Uterus (tissue), 4 donors: ENCODE measurements around the gene HS6ST3. TPM values are rescaled to one million over a fixed set of nuclear protein-coding genes. Genes with fewer than 3 reads are reported as not detected.

Experiments used
- DNase-seq, 2 donors: peaks; one replicate each; pipeline ENCODE4 v3.0.0-alpha.2; 2019 to 2020
- H3K27ac ChIP-seq, 2 donors: fragments of 200-600 bp; sonication (generic); 1 replicate in 1 of 2; 2 replicates in 1 of 2; pipeline ENCODE4 v1.5.1; 2016 to 2018
- H3K27me3 ChIP-seq, 2 donors: fragments of 200-600 bp; sonication (generic); one replicate each; pipeline ENCODE4 v1.5.1; 2018 to 2019; ENCODE audit warnings: control low read depth in 1 of 2
- H3K36me3 ChIP-seq, 2 donors: fragments of 200-600 bp; sonication (generic); one replicate each; pipeline ENCODE4 v1.5.1; 2019; ENCODE audit warnings: control low read depth in 1 of 2
- H3K4me1 ChIP-seq, 2 donors: fragments of 200-600 bp; sonication (generic); one replicate each; pipeline ENCODE4 v1.5.1; 2018 to 2019; ENCODE audit warnings: control low read depth in 1 of 2
- H3K4me3 ChIP-seq, 2 donors: fragments of 200-600 bp; sonication (generic); 1 replicate in 1 of 2; 2 replicates in 1 of 2; pipeline ENCODE4 v1.5.1; 2018 to 2019; ENCODE audit warnings: mild to moderate bottlenecking in 1 of 2
- H3K9me3 ChIP-seq, 2 donors: fragments of 200-600 bp; sonication (generic); one replicate each; pipeline ENCODE4 v1.5.1; 2019; ENCODE audit warnings: control low read depth in 1 of 2
- POLR2A ChIP-seq, 2 donors: fragments of 450-650 bp; IDR thresholded peaks; one replicate each; pipeline ENCODE4 v1.6.1; 2016; ENCODE audit warnings: antibody characterized with exemption in 2 of 2, mild to moderate bottlenecking in 1 of 2, moderate library complexity in 1 of 2
- intact Hi-C: fragments of 100-400 bp; cut with DNase I; formaldehyde crosslinking; loops from one replicate; pipeline ENCODE4 v1.15.1; 2023; ENCODE audit warnings: low total_unique reads
- total RNA-seq, 4 donors: library from RNA; depleted of rRNA in 3 of 4; stranded (reverse); fragments of >200 nt in 3 of 4; gene quantifications; one replicate each; pipeline versions ENCODE4 v1.1.0 to v1.2.4, GENCODE V29; 2014 to 2023
- TF ChIP-seq, protein P1 (sequence below), 4 experiments: fragments of 200-600 bp in 2 of 4; fragments of 450-650 bp in 2 of 4; sonication (generic) in 2 of 4; IDR thresholded peaks; one replicate each; pipeline ENCODE4 v1.5.1; 2016 to 2019; ENCODE audit warnings: antibody characterized with exemption in 4 of 4, mild to moderate bottlenecking in 2 of 4, moderate library complexity in 1 of 4
- donor health status: DM: yes; HTN: yes; CAD: no.

HS6ST3 gene
- total RNA-seq, 4 donors from 2014 or later: 1.3 to 8.7 (median 5.3) TPM

DNA sequence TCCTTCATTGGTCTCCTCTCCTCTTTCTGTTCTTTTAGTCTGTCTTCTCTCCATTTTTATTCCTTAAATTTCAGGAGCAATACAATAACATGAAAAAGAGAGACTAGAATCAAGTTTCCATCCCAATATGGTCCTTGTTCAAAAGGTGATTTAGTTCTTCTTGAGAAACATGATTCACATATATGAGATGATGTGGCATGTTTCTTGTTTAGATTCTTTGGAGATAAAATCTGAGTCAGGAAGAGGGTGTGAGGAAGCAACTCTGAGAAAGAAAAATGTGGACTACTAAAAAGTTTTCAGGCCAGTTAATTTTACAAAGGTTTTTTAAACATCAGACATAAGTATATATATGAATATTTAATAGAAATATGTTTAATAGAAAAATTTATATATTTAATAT is 673.0 kb downstream of the HS6ST3 start:
- Histone ChIP-seq H3K4me1 (no peaks in the 10 kb centered on the region), H3K27me3 (no peaks in the 10 kb centered on the region), H3K27ac (no peak overlapping the region), H3K36me3 (no peaks in the 10 kb centered on the region), H3K4me3 (no peak overlapping the region), H3K9me3 (no peaks in the 10 kb centered on the region)
- DNase-seq: no peak
- TF ChIP-seq, protein P1, sequence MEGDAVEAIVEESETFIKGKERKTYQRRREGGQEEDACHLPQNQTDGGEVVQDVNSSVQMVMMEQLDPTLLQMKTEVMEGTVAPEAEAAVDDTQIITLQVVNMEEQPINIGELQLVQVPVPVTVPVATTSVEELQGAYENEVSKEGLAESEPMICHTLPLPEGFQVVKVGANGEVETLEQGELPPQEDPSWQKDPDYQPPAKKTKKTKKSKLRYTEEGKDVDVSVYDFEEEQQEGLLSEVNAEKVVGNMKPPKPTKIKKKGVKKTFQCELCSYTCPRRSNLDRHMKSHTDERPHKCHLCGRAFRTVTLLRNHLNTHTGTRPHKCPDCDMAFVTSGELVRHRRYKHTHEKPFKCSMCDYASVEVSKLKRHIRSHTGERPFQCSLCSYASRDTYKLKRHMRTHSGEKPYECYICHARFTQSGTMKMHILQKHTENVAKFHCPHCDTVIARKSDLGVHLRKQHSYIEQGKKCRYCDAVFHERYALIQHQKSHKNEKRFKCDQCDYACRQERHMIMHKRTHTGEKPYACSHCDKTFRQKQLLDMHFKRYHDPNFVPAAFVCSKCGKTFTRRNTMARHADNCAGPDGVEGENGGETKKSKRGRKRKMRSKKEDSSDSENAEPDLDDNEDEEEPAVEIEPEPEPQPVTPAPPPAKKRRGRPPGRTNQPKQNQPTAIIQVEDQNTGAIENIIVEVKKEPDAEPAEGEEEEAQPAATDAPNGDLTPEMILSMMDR (IDR thresholded peaks at IDR 0.05): no peak
- TF ChIP-seq POLR2A (IDR thresholded peaks at IDR 0.05): no peak
- intact Hi-C loops: no loop called here

DNA sequence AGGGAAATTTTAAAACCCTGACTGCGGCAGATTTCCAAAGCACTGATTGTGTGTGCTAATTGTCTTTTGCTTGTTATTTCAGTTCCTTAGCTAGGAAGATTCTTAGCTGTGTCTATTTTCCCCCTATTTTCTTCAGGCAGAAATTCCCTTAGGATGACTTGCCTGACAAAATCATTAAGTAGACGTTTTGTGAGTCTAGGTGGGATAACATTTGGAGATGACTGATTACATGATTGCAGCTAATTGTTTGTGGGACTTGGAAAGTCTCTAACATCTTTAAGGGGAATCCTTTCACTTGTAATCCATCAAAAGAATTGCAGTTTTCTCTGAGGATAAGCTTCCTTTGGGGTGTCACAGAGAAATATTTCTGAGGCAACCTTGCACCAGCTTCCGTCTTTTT is 676.4 kb downstream of the HS6ST3 start:
- no peak overlapping the region for H3K27ac ChIP-seq
- no peaks in the 10 kb centered on the region for H3K9me3 ChIP-seq
- intact Hi-C loops: no loop called here
- H3K4me1 ChIP-seq: no peaks in the 10 kb centered on the region
- H3K27me3 ChIP-seq: no peaks in the 10 kb centered on the region
- no peak overlapping the region for H3K4me3 ChIP-seq
- TF ChIP-seq, protein P1 (IDR thresholded peaks at IDR 0.05): no peak
- TF ChIP-seq POLR2A (IDR thresholded peaks at IDR 0.05): no peak
- DNase-seq: no peak
- no peaks in the 10 kb centered on the region for H3K36me3 ChIP-seq

DNA sequence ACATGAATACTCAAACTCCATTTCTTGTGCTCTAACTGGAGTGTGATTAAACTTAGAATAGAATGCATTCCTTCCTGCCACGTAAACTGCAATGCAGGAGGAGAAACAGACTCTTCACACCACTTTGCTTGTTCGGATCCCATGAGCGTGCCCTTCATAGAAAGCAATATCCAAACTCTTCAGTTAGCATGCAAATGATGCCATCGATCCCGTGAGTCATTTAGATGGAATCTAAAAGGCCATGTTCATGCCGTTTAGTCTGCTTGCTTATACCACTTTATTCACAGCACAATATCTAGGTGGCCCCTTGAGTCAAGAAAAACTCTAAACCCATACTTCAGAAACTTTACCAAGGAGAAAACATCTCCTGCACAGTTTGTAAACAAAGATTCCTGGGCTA is 678.6 kb downstream of the HS6ST3 start:
- H3K36me3 ChIP-seq: no peaks in the 10 kb centered on the region
- no peak overlapping the region for H3K27ac ChIP-seq
- no peak overlapping the region for H3K4me3 ChIP-seq
- no peak for DNase-seq
- H3K27me3 ChIP-seq: no peaks in the 10 kb centered on the region
- H3K9me3 ChIP-seq: no peaks in the 10 kb centered on the region
- H3K4me1 ChIP-seq: no peaks in the 10 kb centered on the region
- intact Hi-C loops: no loop called here
- TF ChIP-seq, protein P1 (IDR thresholded peaks at IDR 0.05): no peak
- no peak for TF ChIP-seq POLR2A (IDR thresholded peaks at IDR 0.05)

DNA sequence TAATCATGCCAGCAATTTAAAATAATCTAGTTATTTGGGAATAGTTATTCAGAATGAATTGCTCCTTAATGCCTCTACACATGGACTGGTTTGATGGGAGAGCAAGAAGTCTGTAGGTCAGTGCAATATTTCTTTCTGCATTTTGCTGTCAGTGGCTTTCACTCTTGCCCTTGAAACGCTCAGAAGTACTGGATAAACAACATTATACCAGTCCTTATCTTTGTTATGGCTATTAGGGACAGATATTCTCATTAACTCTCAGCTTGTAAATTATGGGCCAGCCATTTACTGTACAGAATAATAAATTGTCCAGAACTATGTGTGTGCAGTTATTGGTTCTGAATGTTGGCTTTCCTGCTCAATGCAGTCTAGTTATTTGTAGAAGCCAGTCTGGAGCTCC is 680.0 kb downstream of the HS6ST3 start:
- H3K4me1 ChIP-seq: no peaks in the 10 kb centered on the region
- intact Hi-C loops: no loop called here
- no peak for TF ChIP-seq POLR2A (IDR thresholded peaks at IDR 0.05)
- no peak overlapping the region for H3K4me3 ChIP-seq
- H3K27me3 ChIP-seq: no peaks in the 10 kb centered on the region
- no peaks in the 10 kb centered on the region for H3K36me3 ChIP-seq
- no peak for DNase-seq
- H3K27ac ChIP-seq: no peak overlapping the region
- H3K9me3 ChIP-seq: no peaks in the 10 kb centered on the region

DNA sequence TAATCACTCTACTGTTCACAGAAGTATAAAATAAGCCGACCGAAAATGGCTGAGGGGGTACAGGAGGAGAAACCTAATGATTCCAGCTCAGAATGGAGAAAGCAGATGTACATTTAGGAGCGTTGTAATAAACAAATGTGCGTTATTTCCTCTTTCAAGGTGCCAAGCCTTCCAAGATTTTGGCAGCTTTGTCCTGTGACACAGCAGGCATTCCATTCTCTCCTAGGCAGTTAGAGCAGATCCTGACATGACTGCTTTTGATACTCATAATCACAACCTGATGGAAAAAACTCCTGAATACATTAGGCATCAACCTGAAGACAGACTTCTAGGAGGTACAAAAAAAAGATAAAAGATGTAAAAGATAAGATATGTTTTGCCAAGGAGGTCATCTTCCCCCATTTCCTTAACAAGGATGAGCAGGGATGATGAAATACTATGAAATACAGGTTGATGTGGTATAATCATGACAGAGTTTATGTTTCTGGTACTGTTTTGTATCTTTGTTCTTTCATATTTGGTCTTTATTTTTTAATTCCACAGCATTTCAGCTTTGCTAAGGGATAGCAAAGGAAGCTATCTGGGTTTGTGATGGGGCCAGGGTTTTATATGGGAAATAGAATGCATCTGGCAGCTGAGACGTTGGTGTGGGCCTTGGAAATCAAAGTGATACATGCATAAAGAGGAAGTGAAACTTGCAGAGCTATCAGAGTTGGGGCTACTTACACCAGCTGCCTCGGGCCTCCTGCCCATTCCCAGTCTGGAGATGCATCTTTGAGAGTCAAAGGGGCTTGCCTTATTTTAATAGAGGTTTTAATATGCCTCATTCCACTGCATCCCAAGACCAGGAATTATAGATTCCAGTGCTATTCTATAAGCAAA is 681.8 kb downstream of the HS6ST3 start:
- Histone ChIP-seq H3K9me3 (no peaks in the 10 kb centered on the region), H3K36me3 (no peaks in the 10 kb centered on the region), H3K4me3 (no peak overlapping the region), H3K27me3 (no peaks in the 10 kb centered on the region), H3K4me1 (no peaks in the 10 kb centered on the region), H3K27ac (no peak overlapping the region)
- TF ChIP-seq, protein P1 (IDR thresholded peaks at IDR 0.05): no peak
- intact Hi-C loops: no loop called here
- DNase-seq: no peak
